Measurements from ENCODE around the gene SPRR3.

The SPRR3 gene

DNA sequence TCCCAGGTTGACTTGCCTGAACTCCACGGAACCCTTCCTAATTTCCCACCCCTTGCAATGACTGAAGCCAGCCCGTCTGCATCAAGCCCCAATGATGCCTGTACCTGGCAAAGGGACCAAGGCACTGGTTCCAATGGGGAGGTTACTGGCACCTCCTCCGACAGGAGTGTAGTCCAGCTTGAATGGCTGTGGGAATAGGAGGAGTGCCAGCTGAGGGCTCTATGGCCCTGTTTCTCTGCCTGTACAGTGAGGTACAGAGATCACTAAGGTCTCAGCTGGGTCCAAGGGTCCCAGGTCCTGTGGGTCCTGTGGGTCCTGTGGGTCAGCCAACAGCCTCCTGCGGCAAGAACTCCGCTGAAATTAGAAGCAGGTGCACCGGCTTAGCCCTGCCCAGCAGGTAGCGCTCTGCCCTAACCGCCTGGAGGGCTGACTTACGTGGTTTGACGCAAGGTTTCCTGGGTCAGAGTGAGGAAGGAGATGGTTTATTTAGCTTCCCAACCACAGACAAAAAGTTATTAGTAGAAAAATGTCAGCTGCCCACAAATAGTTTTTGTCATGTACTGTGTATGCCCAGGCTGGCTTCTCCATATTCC lies 41.0 kb upstream of the SPRR3 start:
- Mint-ChIP-seq H3K36me3 (ENCODE audit: low read depth) (no peaks in the 10 kb centered on the region), H3K4me1 (no peaks in the 10 kb centered on the region), H3K27me3 (ENCODE audit: low read depth) (no peaks in the 10 kb centered on the region), H3K27ac (no peak overlapping the region), H3K9me3 (no peaks in the 10 kb centered on the region), H3K4me3 (no peak overlapping the region)
- TF ChIP-seq, protein P1, sequence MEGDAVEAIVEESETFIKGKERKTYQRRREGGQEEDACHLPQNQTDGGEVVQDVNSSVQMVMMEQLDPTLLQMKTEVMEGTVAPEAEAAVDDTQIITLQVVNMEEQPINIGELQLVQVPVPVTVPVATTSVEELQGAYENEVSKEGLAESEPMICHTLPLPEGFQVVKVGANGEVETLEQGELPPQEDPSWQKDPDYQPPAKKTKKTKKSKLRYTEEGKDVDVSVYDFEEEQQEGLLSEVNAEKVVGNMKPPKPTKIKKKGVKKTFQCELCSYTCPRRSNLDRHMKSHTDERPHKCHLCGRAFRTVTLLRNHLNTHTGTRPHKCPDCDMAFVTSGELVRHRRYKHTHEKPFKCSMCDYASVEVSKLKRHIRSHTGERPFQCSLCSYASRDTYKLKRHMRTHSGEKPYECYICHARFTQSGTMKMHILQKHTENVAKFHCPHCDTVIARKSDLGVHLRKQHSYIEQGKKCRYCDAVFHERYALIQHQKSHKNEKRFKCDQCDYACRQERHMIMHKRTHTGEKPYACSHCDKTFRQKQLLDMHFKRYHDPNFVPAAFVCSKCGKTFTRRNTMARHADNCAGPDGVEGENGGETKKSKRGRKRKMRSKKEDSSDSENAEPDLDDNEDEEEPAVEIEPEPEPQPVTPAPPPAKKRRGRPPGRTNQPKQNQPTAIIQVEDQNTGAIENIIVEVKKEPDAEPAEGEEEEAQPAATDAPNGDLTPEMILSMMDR (IDR thresholded peaks at IDR 0.05; ENCODE audit: unreplicated experiment in 3 of 3) = no peak

DNA sequence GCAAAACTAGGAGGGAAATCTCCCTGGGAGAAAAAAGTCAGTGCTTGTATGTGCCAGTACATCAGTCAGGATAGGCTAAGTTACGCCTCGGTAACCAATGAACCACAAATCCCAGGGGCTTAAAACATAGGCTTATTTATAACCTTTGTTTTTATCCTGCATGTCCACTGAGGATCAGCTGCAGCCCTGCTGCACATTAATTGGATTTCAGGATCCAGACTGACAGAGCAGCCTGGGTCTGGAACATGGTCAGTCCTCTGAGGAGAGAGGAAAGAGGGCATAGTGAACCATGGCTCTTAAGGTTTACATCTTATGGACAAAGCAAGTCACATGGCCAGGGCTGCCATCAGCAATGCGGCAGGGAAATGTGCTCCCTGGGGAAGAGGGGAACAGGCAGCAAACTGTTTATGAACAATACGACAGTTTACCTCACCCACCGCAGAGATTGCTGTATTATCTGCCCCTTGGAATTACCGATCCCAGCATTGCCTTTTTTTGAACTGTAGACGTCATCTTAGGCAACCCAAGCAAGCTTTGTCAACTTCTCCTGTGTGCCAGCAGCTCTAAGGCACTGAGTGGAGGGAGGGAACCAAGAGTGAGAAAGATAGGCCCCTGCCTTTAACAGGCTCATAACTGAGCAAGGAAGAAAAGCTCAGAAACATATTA lies 40.2 kb upstream of the SPRR3 start:
- Mint-ChIP-seq H3K9me3 (no peaks in the 10 kb centered on the region), H3K27me3 (ENCODE audit: low read depth) (no peaks in the 10 kb centered on the region), H3K4me1 (no peaks in the 10 kb centered on the region), H3K36me3 (ENCODE audit: low read depth) (no peaks in the 10 kb centered on the region), H3K4me3 (no peak overlapping the region), H3K27ac (no peak overlapping the region)
- TF ChIP-seq, protein P1 (IDR thresholded peaks at IDR 0.05; ENCODE audit: unreplicated experiment in 3 of 3) = no peak

DNA sequence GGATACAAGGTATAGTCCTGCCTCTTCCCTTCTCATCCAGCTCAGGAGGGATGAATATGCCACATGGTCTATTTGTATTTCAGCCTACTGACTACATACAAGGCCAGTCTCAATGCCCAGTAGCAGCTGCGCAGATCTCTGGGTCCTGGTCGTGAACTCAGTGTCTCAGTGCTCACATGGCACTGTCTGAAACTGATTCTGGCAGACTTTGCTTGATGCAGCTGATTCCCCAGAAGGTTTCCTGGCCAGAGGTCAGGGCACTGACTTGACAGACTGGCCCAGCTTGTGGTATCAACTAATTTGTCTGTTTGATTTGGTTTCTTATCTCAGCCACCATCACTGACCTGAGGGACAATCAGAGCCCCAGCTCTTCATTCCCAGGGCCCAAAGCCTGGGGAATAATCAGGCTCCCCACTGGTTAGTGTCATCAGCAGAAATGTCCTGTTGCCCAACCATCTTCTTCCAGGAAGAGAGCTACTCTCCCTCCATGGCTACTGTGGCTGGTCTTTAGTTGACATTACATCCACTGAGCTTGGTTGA lies 38.6 kb upstream of the SPRR3 start:
- Mint-ChIP-seq H3K36me3 (ENCODE audit: low read depth) (no peaks in the 10 kb centered on the region), H3K9me3 (no peaks in the 10 kb centered on the region), H3K4me3 (no peak overlapping the region), H3K27me3 (ENCODE audit: low read depth) (no peaks in the 10 kb centered on the region), H3K4me1 (no peaks in the 10 kb centered on the region), H3K27ac (no peak overlapping the region)
- TF ChIP-seq, protein P1 (IDR thresholded peaks at IDR 0.05; ENCODE audit: unreplicated experiment in 3 of 3) = no peak

DNA sequence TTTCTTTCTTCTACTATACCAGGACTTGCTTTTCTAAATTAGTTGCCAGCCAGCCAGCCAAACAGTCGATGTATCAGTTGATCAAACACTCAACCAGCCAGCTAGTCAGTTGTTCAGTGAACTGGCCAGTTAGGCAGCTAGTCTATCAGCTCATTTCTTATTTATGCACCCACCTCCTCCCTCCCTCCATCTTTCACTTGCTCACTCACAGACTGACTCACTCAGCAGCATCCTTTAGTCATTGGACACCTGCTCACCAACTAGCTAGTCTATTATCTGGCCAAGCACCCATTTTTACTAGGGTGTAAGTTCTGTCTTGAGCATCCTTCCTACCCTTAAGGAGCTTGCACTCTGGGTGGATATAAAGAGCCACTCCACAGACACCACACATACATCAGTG lies 37.0 kb upstream of the SPRR3 start:
- no peaks in the 10 kb centered on the region for H3K36me3 Mint-ChIP-seq (ENCODE audit: low read depth)
- H3K27me3 Mint-ChIP-seq (ENCODE audit: low read depth) = no peaks in the 10 kb centered on the region

DNA sequence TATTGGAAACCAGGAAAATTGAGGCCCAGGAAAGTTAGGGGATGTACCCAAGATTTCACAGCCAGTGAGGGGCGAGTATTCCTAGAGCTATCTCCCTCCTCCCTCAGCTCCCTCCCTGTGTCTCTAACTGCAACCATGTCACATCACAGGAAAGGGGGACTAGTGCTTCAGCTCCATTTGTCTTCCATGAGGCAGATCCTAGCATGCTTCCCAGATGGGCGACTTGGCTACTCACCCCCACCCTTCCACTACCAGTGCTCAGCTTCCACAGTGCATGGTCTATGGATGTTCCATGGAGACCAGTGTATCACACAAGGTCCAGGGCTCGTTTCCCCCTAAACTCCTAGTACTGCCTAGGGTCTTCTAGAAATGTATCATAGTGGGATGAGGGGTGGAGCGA lies 35.7 kb upstream of the SPRR3 start:
- no peaks in the 10 kb centered on the region for H3K9me3 Mint-ChIP-seq
- H3K4me1 Mint-ChIP-seq = no peaks in the 10 kb centered on the region
- no peak overlapping the region for H3K27ac Mint-ChIP-seq
- H3K4me3 Mint-ChIP-seq = no peak overlapping the region
- TF ChIP-seq, protein P1 (IDR thresholded peaks at IDR 0.05; ENCODE audit: unreplicated experiment in 3 of 3) = no peak
- no peaks in the 10 kb centered on the region for H3K27me3 Mint-ChIP-seq (ENCODE audit: low read depth)
- no peaks in the 10 kb centered on the region for H3K36me3 Mint-ChIP-seq (ENCODE audit: low read depth)

More for the DNA sequence above, 37.0 kb upstream of the SPRR3 start:
- H3K4me3 Mint-ChIP-seq = no peak overlapping the region
- H3K4me1 Mint-ChIP-seq = no peaks in the 10 kb centered on the region
- H3K27ac Mint-ChIP-seq = no peak overlapping the region
- H3K9me3 Mint-ChIP-seq = no peaks in the 10 kb centered on the region
- TF ChIP-seq, protein P1 (IDR thresholded peaks at IDR 0.05; ENCODE audit: unreplicated experiment in 3 of 3) = no peak

DNA sequence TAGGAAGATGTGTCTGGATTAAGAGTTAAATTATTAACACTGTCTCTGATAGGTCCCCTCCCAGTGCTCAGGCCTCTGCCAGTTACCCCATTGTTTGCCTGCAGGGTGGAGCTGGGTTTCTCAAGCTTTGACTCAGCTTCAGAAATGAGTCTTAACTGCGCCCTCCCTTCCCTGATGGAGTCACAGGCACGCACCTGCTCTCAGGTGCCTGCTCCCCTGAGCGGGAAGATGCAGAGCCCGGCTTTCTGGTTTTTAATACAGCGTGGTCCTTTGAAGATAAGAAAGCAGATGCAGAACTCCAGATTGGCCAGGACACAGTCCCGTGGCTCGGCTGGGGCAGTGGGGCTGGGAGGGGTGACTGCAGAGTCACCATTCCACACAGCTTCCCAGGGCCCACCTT lies 34.3 kb upstream of the SPRR3 start:
- no peak overlapping the region for H3K4me3 Mint-ChIP-seq
- H3K36me3 Mint-ChIP-seq (ENCODE audit: low read depth) = no peaks in the 10 kb centered on the region
- no peaks in the 10 kb centered on the region for H3K27me3 Mint-ChIP-seq (ENCODE audit: low read depth)
- TF ChIP-seq, protein P1 (IDR thresholded peaks at IDR 0.05; ENCODE audit: unreplicated experiment in 3 of 3) = no peak
- H3K4me1 Mint-ChIP-seq = no peaks in the 10 kb centered on the region
- no peaks in the 10 kb centered on the region for H3K9me3 Mint-ChIP-seq
- no peak overlapping the region for H3K27ac Mint-ChIP-seq

Measured in nephron (organoid).